GM21515 (cell line): ENCODE results near the gene NBAS.
"Not testable (repeated sequence)": the region's sequence is repeated elsewhere in the genome, so short reads cannot be mapped to it uniquely, and the experiment has no call there.

Experiments
- ATAC-seq: cut with Tn5 transposase; IDR thresholded peaks from one replicate; pipeline ENCODE4 v1.9.1; 2021; ENCODE audit not compliant: unreplicated experiment

The NBAS gene

DNA sequence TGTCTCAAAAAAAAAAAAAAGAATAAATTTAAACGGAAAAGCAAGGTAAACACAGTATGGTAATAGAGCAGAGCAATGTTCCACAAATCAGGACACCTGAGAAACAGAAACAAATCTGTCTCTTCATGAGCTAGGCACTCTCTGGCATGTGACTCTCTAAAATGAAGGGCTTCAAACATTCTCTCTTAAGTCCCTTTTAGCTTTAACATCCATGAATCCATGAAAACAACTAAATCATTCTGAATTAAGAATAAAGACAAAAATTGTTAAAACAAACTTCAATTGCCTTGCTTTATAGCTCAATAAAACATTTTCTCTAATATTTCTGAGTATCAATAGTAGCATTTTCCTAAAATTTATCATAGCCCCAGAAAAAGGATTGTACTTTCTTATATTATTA, 132.1 kb downstream of the NBAS start:
- no peak for ATAC-seq

DNA sequence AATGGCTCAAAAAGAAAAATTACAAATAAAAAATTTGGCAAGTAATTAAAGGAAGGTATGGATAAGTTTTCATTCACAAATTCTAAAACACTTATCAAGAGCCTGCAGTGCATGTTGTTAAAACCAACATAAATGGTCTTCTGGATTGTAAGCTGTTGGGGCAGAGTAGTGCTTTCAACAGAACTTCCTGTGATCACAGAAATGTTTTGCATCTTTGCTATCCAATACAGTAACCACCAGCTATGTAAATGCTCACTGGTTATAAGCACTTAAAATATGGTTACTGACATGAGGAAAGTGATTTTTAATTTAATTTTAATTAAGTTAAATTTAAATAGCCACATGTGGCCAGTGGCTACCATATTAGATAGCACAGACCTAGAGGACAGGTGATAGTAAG, 133.1 kb downstream of the NBAS start:
- no peak for ATAC-seq

DNA sequence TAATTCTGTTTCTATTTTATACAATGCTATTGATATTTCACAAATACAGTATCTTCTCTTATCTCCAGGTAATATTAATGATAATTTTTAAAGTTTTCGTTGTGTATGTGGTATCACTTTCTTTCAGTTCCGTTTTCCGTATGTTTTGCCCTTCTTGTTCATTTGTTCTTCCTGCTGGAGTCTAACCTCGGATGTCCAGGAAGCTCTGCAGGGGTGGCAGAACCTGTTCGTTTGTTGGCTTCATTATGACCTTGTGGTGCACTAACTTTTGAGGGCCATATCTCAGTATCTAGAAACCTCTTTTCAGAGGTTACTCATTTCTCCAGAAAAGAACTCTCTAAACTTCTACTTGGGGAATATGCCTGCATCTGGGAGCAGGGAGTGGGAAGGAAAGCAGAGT, 134.5 kb downstream of the NBAS start:
- ATAC-seq, result no peak

DNA sequence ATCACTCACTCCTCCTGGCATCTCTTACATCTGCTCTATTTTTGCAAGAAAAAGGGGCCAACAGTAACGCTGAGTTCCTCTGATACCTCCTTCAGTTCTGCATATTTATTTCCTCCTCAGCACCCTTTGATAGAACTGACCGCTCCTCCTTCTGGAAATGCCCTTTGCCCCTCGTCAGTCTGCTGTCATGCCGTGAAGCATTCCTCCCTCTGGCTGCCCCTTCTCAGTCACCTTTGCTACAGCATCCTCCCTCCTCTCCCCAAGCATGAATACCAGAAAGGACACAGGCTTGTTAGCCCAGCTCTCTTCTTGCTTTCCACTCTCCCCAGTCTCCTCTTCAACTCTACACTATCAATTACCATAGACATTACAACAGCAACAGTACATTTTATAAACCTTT, 135.4 kb downstream of the NBAS start:
- no peak for ATAC-seq

DNA sequence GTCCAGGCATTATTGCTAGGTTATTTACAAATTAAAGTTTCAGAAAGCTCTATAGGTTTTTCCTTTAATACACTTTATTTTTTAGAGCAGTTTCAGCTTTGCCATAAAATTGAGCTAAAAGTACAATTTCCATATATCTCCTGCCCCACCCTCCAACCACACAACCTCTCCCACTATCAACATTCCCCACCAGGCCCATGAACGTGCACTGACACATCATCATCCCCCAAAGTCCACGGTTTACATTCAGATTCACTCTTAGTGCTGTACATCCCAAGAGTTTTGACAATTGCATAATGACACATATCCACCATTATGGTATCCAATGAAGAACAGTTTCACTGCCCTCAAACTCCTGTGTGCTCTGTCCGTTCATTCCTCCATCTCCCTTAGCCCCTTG, 139.4 kb downstream of the NBAS start:
- no peak for ATAC-seq

DNA sequence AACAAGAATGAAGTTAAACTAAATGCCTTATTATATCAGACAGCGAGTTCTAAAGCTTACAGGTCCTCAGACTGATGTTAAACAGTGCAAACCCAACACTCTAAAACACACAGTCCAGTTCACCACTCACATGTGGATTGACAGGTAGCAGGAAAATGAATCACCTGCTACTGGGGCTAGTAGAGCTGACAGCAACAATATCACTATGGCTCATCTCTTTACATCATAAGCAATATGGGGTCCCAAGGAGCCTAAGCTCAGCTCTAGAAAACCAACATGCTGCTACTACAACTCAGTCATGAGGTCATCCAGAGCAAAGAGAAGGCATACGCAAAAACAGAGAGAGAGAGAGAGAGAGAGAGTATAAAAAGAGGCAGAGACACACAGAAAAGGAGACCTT, 145.4 kb downstream of the NBAS start:
- no peak for ATAC-seq

DNA sequence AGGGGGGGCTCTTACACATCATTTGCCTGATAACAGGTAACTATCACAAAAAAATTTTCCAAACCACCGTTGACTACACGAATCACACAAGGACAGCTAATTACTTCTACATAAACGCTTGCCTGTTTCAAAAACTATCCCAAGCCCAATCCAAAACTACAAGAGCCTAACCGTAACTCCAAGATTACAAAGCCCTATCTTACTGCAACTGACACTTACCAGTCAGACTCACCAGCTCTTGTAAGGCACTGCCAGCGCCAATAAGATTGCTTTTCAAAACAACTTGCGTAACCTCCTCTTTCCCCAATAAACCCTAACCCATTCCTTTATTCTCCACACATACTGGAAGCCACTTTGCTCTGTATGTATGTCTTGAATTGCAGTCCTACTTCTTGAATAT, 148.4 kb downstream of the NBAS start:
- no peak for ATAC-seq

DNA sequence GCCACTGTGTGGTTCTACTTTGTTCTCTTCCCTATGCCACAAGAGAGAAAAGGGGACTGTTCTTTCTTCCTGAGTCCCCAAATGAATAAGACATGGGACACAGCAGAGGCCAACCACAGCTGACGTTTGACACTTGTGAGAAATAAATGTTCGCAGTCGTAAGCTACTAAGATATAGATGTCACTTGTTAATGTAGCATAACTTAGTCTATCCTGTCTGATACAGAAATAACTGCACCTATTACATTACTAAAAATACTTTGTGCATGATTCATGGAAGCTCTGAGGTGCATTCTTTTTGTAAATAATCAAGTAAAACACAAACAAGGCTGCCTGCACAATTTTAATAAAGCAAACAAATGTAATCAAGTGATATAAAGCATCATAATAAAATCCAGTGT, 148.8 kb downstream of the NBAS start:
- ATAC-seq, result no peak

DNA sequence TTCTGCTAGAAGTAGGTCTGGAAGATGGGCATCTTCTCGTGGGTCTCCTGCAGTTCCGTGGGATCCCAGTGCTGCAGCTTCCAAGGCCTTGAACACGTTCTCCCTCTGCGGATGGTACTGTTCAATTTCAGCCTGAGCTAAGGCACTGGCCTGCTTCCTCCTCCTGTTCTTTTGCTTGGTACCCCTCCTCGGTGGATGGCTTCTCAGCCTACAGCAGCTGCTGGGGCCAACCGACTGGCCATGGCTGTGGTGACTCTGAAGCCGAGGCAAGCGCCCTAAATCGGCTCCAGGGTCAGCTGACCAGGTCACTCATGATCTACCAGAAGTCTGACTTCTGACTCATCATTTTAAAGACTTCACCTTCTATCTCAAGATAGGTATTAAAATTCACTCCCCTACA, 150.2 kb downstream of the NBAS start:
- ATAC-seq, result no peak

DNA sequence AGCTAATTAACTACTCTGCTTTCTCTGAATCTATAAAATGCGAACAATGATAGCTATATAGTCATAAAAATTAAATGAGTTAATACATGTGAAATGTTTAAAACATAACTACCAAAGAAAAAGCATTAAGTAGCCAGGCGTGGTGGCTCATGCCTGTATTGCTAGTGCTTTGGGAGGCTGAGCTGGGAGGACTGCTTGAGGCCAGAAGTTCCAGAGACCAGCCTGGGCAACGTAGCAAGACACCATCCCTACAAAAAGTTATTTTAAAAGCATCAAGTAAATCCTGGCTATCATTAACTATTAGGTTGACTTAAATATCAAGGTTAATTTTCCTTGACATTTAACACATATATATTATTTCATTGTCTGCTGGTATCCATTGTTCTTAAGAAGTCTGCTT, 152.4 kb downstream of the NBAS start:
- no peak for ATAC-seq

DNA sequence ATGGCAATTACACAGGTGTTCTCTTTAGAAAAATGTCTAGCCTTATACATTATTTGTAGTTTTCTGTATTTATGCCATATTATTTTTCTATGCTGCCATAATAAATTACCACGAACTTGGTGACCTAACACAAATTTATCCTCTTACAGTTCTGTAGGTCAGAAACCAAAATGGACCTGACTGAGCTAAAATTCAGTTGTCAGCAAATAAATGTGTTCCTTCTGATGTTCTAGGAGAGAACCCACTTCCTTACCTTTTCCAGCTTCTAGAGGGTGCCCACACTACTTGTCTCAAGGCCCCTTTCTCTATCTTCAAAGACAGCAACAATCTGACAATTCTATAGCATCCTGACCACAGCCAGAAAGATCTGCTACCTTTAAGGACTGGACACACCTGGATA, 153.5 kb downstream of the NBAS start:
- ATAC-seq, result no peak

DNA sequence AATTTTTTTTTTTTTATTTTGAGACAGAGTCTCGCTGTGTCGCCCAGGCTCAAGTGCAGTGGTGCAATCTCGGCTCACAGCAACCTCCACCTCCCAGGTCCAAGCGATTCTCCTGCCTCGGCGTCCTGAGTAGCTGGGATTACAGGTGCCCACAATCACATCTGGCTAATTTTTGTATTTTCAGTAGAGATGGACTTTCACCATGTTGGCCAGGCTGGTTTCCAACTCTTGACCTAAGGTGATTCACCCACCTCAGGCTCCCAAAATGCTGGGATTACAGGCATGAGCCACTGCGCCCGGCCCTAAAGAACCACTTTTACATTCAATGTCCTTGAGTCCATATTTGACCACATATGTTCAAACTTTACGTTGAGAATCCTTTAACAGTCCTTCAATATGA, 156.6 kb downstream of the NBAS start:
- not testable (repeated sequence) for ATAC-seq

DNA sequence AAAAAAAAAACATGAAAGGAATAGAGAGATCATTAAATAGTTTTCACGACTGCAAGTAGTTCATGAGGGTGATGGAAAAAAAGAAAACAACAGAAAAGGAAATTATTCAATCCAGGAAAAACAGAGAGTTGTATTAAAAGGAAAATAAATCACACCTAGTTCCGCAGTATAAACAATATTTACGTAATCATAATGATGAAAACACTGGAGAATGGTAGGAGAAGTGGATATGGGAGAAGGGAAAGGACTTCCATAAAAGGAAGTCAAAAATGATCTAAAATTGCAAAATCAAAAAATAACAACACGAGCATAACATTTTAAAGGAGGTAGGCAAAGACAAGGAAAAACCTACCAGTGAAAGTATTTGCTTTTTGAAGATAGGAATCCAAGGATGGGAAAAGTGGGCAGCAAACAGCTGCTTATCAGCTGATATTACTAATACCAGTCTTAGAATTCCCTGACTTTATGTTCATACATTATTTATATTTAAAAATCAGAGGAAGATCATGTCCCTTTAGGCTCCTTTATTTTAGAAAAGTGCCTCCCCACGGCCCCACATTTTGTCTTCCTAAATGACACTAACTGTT, 160.8 kb downstream of the NBAS start:
- ATAC-seq, result no peak

DNA sequence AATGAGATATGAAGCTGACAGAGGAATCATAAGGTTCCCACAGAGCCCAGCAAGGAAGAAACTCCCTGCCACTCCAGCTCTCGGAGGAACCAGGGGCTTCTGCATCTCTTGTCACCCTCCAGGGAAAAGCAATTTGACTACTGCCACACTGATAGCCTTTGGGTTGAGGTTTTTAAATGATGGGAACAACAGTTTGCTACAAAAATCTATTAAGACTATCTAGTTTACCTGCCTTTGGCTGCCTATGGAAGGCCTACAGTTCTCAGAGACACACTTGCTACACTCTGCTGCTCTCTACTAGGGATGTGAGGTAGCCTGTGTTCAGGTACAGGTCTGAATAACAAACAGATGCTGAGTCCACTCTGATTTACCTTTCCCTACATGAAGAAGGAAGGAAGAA, 161.9 kb downstream of the NBAS start:
- ATAC-seq, result no peak

DNA sequence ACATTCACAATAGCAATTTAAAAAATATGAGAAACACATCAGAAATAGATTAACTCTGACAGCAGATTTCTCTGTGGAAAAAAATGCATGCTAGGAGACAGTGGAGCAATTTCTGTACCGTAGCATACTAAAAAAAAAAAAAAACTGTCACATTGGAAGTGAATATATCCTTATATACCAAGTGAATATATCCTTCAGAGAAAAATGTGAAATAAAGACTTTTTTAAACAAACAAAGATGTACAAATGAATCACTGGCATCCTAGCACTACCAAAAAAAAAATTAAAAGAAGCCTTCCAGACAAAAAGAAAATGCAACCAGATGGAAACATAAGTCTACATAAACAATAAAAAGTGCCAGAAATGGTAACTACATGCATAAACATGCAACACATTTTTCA, 169.4 kb downstream of the NBAS start:
- no peak for ATAC-seq

DNA sequence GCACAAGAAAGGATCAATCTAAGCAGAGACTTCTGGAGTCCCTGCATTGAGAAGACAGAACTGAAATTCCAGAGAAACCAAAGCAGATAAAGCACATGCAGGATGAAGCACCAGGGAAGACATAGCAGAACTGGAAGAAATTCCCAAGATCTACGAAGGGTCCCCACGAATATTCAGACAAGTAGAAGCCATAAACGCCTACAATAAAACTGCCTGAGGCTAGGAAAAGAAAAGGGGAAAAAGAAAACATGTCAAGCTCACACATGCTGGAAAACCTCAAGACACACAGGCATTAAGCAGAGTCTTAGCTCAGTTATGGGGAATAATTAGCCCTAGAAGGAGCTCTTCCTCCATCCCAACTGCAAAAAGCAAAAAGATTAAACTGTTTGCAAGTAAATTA, 171.2 kb downstream of the NBAS start:
- ATAC-seq, result no peak

DNA sequence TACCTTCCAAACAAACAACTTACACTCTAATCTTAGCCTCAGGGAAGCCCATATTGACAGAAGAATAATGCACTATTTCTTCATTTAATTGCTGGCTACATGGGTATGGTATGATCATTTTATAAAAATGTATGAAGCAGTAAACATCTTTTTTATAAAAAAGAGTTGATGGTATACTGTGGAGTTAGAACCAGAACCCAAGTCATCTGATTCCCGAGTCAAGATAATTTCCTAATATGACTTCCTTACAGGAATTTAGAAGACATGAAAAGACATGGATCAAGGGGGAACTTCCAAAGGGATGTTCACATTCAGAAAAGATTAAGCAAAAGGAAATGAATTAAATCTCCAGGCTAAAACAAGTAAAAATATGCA, 171.8 kb downstream of the NBAS start:
- no peak for ATAC-seq

DNA sequence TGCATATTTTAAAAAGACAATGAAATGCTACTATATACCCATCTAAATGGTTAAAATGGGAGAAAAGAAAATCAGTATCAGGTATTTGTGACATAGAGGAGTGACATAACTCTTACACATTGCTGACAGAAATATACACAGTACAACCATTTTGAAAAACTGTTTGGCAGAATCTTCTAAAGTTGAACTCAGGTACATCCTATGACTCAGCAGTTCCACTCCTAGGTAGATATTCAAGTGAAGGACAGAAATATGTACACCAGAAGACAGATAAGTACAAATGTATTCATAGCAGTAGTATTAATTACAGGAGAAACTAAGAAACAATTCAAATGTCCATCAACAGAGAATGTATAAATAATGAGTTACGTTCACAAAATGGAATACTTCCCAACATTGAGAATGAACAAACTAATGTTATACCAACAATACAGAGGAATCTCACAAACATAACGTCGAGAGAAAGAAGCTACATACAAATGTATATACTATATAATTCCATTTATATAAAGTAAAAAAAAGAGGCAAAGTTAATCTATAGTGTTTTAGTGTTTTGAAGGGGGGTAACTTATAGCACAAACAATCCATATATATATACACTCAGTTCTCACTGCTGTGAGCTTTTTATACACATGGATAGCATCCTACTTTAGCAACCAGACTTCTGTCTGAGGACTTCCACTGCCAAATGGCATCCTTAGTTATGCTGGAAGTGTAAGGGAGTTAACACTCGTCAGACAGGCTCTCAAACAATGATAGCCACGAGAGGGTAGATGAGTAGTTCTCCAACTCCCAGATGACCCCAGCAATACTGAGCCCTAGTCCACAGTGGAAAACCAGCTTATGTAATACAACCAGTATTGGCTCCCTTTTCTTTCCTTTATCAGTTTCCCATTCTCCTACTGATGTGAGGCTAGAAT, 172.5 kb downstream of the NBAS start:
- ATAC-seq, result no peak

DNA sequence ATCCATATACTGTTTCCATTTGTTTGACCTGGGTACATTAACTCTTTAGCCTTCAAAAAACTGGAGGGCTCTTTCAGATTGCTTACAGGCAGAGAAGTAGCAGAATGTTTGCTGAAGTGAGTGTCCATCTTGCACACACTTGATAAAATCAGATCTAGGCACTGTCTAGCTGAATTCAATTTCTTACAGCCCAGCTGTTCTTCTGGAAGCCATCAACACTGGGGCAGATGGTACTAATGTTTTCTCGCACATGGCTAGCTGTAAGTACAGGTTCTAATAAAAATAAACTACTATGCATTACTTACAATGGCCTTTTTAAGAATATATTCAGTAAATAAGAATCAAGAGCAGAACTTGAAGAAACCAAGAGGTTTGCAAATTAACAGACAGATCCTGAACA, 175.9 kb downstream of the NBAS start:
- no peak for ATAC-seq

DNA sequence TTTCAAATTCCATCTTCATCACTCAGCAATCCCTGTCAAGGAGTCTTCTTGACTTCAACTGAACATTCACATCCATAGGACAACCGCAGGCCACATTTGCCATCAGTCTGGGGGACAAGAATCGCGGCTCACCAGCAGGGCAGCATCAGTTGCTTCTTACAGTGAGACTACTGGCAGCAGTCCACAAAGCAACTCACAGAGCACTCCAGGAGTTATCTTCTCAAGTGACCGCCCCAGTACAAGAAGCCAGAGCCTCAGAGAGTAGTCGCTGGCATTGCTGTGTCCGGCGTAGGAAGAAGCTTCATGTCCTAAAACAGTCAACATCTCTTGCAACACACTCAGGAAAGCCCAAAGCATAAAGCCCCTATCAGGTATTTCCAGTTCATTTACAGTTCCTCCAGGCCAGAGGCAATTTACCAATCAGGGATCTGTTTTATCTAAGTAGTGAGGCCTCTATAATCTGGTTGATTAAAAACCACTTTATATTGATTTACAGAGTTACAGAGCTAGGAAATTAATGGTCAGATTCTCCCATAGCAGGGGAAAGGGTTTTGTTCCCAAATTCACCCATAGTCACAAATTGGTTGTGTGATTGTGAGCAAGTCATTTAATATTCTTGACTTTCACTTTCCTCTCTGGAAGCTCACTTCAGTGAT, 177.3 kb downstream of the NBAS start:
- ATAC-seq, result no peak

DNA sequence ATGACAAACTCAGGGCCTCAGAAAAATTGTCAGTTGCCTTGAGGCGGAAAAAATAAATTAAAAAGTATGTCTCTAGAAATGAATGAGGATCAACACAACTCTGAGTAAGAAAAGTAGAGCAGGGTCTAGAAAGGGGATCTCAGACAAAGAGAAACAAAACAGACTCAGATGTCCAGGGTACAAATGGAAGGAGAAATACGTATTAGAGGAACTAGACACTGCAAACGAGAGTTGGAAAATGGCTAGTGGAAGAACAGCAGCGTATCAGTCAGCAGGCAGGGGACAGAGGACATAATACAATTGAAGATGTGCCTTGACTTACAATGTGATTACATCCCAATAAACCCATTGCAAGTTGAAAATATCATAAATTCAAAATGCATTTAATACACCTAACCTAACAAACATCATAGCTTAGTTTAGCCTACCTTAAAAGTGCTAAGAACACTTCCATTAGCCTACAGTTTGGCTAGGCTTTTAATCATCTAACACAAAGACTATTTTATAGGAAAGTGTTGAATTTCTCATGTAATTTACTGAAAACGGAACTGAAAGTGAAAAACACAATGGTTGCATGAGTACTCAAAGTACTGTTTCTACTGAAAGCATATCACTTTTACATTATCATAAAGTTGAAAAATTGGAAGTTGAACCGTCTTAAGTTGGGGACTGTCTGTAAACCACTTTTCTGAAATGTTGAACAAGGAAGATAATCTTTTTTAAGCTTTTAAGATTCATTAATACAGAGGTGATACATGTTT, 182.8 kb downstream of the NBAS start:
- peak; percentile 82 for ATAC-seq

DNA sequence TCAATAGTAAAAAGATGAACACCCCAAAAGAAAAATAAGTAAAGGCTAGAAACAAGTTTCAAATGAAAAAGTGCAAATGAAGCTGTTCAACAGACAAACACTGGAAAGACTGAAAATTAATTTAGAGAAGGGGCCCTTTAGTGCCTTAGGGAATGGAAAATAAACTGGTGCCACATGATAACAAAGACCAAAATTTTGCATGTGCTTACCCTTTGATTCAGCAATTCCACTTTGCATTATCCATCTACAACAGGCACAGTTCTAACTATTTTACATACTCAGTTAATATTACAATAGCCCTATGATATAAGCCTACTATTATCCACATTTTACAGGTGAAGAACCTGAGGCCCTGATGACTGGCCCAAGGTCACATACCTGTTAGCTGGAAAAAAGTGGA, 183.9 kb downstream of the NBAS start:
- no peak for ATAC-seq
